HG03039 (cell line): ENCODE data around the gene ERCC1.

Experiments
- ATAC-seq: cut with Tn5 transposase; IDR thresholded peaks from one replicate; pipeline ENCODE4 v1.9.1; 2021; ENCODE audit warnings: mild to moderate bottlenecking, moderate library complexity; ENCODE audit not compliant: unreplicated experiment

The ERCC1 gene

GRCh38 chr19:45370410-45371204, 53.1 kb downstream of the ERCC1 start, which contains the start of gene ERCC2:
ERCC2 (minus strand) TSS chr19:45370573; CDS start chr19:45370540, 33 bp downstream.
- ATAC-seq, result peak; percentile 91

GRCh38 chr19:45368737-45369340, 54.9 kb downstream of the ERCC1 start:
- ATAC-seq, result no peak

- ATAC-seq, result no peak
Observed at GRCh38 chr19:45368127-45368526, 55.6 kb downstream of the ERCC1 start.

DNA sequence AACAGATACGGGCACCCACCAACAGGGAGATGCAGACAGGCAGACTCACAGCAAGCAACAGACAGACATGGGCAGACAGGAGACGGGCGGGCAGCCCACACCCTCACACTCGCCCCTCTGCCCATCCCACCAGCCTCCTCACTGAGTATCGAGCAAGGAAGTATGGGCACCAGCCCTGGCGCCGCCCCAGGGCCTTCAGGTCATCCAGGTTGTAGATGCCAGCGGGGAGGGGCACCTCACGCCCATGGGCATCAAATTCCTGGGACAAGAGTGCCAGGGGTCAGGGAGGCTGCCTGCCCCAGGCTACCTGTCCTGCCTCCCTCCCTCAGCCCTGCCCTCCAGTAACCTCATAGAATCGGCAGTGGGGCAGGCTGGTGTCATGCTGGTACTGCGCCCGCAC, 59.0 kb downstream of the ERCC1 start:
- ATAC-seq, result no peak

GRCh38 chr19:45363861-45364459, 59.8 kb downstream of the ERCC1 start:
- no peak for ATAC-seq

GRCh38 chr19:45362291-45362690, 61.4 kb downstream of the ERCC1 start:
- no peak for ATAC-seq

DNA sequence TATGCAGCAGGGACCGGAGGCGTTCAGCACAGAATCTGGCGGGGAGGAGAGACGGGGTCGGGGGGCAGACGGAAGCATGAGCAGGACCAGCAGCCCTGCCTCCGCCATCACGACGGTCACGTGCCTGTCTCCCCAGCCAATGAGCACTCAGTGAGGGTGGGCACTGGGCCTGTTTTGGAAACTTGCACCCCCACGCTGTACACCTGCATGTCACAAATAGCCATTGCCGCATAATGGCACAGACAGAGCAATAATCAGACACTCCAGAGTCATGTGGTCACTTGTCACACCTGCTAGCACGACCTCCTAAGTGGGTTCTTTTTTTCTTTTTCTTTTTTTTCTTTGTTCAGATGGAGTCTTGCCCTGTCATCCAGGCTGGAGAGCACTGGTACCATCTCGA, 62.1 kb downstream of the ERCC1 start:
- no peak for ATAC-seq

DNA sequence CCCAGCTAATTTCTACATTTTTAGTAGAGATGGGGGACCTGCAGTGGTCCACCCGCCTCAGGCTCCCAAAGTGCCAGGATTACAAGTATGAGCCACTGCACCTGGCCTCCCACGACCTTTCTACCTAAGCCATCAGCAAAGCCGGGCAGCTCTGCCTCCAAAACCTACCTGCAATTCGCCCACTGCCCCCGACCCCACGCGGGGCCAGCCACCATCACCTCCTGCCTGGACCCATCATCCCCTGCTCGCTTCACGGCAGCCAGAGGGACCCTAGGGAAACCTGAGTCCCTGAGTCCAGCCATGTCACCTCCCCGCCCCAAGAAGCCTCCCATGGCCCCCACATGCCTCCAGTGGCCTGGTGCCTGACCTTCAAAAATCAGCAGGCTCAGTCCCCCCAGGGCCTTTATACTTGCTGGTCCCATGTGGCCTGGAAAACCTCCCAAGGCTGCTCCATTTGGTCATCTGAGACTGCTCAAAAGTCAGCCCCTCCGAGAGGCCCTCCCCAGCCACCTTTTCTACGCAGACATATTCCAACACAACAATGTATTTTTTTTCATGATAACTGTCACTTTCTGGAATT, 65.4 kb downstream of the ERCC1 start:
- no peak for ATAC-seq

- ATAC-seq, result no peak
Observed at GRCh38 chr19:45357445-45357783, 66.3 kb downstream of the ERCC1 start.
